ENCODE measurements around the gene GOLGA3.
"Not testable (repeated sequence)": the region's sequence is repeated elsewhere in the genome, so short reads cannot be mapped to it uniquely, and the experiment has no call there.

GOLGA3 gene

DNA sequence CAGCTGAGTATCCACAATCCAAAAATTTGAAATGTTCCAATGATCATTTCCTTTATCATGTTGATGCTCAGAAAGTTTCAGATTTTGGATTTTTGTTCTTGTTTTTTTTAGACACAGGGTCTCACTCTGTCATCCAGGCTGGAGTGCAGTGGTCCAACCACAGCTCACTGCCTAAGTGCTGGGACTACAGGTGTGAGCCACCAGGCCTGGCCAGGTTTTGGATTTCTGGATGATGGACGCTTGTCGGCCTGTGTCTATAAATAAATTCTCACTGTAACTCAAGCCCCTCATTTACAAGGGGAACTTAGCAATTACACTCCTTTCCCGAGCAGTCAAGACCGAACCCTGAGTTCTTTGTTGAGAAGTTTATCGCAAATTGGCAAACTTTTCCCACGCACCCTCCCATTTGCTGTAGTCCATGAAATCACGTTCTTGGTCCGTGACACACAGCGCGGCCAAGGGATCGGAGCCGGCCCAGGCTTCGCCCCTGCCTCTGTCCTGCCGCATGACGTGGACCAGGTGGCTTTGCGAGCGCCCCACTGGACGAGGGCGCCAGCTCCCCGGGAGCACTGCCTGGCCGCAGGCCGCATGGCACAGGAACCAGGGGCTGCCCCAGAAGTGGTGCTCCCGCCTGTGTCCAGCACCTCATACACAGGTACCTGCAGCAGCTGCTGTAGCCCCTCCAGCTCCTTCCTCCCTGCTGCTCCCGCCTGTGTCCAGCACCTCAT lies 53.0 kb downstream of the GOLGA3 start:
- no peak for DNase-seq

DNA sequence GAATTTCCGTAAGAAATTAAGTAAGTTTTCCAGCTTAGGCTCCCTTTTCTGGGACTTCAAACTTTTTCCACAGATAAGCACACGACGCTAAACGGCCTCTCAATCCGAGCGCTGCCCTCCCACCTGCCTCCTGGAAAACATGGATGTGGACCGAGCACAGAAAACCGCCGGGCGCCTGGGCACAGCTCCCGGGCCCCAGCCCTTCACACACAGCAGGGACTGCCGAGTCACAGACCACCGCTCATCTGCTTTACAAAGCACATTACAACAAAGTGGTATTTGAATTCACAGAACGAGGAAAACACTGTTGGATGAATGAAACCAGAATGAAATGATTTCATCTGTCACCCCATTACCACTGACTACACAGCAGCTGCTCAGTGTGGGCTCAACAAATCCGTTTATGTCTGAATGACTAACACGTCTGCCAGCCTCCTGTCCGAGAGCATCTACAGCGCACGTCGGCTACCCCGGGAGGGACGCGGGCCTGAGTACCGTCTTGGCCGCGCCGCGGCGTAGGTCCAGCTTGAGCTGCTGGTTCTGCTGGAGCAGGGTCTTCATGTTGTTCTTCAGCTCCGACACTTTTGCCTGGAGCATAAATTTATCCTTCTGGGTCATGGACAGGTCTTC lies 53.9 kb downstream of the GOLGA3 start:
- no peak for DNase-seq

DNA sequence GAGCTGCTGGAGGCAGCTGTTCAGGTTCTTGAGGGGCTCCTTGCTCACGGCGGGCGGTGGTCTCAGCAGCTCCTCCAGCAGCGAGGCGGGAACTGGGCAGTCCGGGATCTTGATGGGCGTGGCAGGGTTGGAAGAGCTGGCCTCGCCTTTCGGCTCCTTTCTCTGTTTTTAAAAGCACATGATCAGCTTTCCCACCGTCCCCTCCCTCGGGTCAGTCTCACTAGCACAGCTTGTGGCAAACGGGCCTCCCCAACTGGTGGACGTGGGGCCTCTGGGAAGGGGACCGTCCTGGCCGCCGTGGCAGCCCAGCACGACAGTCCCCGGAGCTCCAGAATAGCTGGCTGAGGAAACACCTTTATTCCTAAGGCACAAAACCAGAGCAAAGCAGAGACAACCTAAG lies 54.5 kb downstream of the GOLGA3 start:
- no peak for DNase-seq

DNA sequence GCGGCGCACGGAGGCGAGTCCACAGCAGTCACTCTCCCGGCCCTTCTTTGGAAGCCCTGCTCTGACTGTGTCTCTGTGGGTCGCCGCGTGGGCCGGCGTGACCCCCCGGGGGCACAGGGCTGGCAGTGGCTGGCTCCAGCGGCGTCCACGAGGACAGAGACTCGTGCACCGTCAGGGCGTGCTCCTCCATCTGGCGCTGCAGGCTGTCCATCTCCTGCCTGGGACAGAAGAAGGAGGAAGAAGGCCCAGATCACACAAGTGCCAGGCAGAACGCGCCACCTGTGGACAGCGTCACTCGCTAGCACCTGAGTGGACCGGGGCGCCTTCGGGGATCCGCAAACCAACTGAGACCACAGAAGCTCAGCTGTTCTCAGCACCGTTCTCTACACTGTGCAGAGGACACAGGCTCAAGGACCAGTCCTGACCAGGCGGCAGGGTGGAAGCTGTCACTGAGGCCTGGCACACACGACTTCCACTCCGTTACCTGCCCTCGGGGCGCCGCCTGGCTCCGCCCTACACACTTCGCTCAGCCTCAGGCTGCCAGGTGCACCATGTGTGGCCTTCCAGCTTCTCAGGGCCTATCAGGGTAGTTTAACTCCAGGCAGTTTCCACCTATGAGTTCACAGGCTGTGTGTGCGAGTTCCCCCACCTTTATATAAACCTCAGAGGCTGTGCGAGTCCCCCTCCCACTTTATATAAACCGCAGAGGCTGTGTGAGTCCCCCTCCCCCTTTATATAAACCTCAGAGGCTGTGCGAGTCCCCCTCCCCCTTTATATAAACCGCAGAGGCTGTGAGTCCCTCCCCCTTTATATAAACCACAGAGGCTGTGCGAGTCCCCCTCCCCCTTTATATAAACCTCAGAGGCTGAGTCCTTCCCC lies 55.4 kb downstream of the GOLGA3 start:
- DNase-seq = peak in 1 of 3 experiments; percentile 8

DNA sequence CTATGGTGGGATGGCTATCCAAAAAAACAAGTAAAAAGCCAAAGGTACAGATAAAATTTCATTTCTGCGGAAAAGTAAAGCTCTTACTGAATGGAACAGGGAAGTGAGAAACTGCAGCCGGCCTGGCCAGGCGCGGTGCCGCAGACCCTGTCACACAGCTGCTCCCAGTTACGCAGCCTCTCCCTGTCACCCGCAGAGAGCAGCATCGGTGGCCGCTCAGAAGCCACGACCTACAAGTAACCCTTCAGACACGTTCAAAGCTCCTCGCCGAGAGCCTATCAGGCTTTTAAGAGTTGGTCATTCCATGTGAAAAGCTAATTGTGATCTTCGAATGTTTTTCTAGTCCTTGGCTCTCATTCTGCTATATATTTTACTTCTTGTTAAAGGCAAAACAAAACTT lies 56.1 kb downstream of the GOLGA3 start:
- DNase-seq = no peak

DNA sequence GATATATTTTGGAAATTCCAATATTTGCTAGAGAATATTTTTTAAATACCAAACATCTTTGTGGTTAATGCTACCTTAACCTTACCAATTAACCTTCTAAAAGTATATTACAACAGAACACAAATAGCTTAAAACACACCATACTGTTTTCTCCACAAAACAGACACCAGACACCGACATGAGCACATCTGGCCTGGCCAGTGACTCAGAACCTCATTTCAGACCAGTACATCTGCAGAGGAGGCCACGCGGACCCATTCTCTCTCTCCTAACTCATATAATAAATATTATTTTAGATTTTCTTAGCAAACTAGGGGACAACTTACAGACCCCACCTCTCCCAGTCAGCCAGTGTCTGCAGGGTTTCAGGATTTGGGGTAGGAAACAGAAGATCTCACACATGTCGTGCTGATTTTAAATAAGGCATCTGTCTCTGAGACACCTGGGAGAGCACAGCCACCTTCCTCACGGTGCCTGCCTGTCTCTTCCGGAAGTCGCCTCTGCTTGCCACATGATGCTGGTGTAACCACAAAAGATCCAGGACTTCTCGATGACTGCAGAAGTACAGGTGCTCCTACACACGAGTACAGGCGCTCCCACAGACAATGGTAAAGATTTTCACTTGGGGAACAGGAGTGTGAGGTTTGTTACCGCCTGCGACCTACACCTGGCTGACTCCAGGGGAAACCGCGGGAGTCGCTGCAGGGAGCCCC lies 57.4 kb downstream of the GOLGA3 start:
- no peak for DNase-seq

DNA sequence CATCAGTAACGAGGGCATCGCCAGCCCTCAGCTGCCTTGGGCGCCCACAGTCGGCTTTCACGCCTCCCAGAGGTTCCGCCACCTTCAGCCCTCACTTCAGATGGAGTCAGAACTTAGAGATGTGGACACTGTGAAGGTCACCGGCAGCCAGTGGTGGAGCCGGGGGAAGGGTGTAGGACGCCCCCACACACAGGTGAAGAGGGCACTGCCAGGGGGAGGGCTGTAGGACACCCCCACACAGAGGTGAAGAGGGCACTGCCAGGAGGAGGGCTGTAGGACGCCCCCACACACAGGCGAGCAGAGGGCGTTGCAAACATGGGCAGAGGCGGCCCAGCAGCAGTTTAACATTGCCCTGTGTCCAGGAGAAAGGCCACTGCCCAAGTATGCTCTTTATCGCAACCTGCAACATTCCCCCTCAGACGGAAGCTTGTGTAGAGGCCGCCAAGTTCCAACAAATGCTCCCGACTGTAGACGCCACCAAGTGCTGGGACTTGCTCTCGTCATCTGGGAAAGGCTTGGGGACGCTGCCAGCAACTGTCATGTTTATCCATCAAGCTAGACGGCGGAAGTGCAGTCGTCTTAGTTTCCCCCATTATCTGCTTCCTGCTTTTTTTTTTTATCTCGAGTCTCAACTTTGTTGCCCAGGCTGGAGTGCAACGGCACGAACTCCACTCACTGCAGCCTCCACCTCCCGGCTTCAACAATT lies 62.1 kb downstream of the GOLGA3 start:
- no peak for DNase-seq

DNA sequence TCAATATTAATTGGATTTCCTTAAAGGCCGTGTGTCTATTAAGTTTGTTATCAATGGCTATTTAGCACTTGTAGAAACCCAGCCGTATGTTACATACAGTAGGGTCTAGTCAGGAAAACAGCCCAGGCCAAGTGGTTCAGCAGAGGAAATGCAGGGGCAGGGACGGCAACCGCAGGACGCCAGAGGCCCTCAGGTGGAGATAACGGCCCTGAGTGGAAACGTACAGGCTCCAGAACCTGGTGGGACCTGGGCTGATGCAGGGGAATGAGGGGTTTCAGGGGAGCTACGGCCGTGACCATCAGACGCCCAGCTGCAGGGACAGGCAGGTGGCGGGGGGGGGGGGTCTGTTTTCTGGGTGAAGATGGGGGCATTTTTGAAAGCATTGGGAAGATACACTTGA lies 63.3 kb downstream of the GOLGA3 start:
- DNase-seq = no peak

DNA sequence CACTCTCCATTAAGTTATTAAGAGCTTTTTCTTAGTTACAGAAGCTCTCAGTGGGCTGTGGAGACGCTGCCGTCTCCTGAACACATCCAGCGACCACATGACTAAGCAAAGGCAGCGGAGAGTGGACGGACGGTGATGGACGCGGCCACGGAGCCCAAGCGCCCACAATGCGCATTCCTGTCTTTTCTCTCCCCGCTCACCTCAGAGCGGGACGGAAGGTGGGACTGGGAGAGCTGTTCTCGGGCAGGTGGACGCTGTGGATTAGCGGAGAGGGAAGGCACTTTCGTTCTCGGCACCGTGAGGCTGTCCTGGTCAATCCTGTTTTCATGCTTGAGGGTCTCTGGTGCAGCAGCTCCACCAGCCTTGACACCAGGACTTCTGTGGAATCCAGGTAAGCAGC lies 64.4 kb downstream of the GOLGA3 start:
- DNase-seq = no peak

DNA sequence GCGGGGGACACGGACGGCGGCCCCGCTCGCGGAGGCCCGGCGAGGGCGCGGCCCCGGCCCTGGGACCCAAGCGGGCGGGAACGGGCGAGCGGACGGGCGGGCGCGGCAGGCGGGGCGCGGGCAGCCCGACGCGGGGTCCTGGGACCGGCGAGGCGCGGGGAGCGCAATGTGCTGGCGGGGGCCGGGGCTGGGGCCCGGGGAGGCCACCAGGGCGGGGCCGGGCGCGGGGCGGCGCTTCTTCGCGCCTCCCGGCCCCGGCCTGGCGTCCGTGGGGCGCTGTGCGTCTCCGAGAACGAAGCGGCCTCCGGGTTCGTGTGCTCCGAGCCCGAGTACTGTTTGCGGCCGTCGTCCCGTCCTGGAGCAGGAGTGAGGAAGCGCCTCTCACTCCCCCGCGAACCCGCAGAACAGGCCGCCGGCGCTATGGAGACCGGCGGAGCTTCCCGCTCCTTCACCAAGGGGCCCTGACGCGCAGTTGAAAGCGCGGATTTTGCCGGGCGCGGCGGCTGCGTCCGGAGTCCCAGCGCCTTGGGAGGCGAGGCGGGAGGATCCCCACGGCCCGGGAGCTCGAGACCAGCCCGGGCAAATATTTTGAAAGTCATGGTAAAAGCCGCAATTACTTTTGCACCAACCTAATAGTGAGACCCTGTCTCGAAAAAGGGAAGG lies 66.6 kb downstream of the GOLGA3 start:
- peak; percentile 90 to 92 (median 91) for DNase-seq

DNA sequence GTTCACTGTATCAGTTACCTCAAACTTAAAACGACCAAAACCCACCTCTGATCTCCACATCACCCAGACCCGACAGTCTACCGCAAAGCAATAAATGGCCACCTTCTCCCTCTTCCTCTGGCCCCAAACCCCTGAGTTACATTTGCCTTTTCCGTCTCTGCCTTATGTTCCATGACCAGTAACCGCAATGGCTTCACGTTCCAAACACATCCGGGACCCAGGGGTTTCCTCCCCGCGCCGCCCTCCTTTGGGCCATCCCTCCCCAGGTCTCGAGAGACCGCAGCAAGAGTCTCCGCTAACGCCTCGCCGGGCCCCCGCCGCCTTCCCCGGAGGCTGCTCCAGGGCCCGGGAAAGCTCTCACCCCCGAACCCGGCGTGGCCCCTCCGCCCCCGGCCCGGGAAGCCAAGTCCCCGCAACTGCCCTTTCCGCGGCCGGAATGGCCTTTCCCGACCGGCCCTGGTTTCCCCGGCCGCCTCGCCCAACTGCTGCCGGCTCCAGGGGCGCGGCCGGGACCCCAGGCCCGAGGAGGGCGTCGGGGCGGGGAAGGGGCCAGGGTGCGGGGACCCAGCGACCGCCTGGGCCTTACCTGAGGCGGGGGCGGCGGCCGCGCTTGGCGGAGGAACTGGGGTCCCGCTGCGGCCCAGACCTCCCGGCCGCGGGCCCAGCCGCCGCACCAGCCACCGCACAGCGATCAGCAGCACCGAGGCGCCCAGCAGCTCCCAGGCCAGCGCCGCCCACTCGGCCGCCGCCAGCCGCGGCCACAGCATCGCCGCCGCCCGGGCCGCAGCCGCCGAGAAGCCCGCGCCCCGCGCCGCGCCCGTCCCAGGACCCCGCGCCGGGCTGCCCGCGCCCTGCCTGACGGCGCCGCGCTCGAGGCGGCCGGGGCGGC lies 67.4 kb downstream of the GOLGA3 start, which contains the start of gene ANKLE2:
Gene ANKLE2 (minus strand): TSS at position 801 of the 889 bp plus-strand sequence. CDS start 34 bp downstream, at position 767.
- peak; percentile 58 to 71 (median 69) for DNase-seq

DNA sequence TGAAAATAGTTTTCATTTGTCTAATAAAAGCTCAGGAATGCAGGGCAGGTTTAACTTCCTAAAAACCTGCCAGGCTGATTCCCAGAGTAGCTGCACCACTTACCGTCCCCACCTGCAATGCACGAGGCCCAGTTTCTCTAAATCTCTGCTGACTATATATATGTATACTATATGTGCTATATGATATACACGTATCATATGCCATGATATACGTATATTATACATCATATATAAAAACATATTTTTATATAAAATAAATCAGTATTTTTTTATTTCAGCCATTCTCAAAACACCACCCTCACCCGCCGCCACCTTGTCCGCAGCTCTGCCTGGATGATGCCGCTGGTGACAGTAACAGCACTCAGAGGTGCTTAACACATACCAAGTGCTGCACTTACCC lies 69.3 kb downstream of the GOLGA3 start:
- DNase-seq = no peak

DNA sequence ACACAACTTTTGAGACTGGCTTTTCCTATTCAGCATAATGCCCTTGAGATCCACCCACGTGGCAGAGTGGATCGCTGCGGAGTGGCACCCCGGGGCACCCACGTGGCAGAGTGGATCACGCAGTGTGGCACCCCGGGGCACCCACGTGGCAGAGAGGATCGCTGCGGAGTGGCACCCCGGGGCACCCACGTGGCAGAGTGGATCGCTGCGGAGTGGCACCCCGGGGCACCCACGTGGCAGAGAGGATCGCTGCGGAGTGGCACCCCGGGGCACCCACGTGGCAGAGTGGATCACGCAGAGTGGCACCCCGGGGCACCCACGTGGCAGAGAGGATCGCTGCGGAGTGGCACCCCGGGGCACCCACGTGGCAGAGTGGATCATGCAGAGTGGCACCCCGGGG lies 69.8 kb downstream of the GOLGA3 start:
- DNase-seq = not testable (repeated sequence)

DNA sequence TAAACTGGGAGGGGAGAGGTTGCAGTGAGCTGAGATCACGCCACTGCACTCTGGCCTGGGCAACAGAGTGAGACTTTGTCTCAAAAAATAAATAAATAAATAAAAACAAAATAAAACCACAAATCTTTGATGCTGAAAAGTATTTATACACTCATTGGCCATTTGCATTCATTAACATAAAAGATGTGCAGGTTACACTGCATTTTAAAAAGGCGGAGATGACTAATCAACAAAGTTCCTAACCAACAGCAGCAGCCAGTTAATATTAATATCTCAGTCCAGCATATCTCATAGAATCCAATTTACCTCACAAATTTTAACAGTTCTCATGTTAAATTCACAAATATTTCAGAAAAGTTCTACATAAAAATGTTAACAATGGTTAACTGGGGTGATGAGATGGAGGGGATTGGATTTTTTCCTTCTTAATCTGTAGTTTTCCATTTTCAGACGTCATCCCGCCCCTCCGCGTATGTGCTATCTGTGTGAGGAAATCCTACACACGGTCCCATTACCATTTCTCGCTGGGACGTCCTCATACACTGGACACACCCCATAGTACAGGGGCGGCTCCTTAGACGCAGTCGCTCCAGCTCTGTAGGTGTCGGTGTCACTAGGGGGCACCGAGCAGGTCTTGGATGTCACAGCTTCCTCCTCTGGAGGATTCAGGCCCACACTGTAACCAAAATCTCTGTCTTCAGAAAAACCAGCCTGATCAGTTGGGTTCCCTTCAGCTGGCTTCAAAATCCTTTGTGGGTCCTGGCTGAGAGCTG lies 74.3 kb downstream of the GOLGA3 start:
- DNase-seq = no peak

DNA sequence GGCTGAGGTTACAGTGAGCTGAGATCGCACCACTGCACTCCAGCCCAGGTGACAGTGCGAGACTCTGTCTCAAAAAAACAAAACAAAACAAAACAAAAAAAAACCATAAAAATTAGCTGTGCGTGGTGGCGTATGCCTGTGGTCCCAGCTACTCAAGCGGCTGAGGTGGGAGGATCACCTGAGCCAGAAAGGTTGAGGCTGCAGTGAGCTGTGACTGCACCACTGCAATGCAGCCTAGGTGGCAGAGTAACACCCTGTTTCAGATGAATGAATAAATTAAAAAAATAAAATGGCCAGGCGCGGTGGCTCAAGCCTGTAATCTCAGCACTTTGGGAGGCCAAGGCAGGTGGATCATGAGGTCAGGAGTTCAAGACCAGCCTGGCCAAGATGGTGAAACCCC lies 75.0 kb downstream of the GOLGA3 start:
- not testable (repeated sequence) for DNase-seq

DNA sequence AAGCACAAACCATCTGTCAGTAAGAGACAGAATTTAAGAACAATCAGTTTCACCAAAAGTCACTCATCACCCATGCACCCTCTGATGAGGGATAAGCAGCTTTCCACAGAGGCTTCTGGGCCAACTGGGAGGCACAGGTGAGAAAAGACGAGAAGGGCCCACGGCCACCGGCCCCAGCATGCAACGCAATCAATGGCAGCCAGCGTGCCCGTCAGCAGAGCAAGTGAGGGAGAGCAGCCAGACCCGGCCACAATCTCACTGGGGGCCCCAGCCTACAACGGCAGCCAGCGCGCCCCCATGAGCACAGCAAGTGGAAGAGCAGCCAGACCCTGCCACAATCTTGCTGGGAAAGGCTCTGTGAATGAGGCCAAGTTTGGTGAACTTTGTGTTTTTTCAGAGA lies 80.3 kb downstream of the GOLGA3 start:
- no peak for DNase-seq

DNA sequence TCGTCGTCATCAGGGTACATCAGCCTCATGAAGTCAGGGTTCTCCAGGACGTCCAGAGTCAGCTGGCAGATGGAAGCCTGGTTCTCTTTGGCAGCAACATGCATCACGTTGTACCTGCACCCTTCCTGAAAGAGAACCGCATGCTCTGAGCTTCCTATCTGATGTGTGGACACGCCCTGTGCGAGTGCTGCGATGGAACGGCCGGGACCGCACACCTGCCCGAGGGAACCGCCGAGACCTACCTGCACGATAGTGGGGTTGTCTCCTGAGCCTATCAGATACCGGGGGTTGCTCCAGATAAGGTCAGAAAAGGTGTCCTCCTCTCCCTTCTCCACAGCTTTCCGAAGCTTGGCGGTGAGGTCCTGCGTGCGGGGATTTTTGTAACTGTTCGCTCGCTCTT lies 80.8 kb downstream of the GOLGA3 start:
- DNase-seq = no peak

DNA sequence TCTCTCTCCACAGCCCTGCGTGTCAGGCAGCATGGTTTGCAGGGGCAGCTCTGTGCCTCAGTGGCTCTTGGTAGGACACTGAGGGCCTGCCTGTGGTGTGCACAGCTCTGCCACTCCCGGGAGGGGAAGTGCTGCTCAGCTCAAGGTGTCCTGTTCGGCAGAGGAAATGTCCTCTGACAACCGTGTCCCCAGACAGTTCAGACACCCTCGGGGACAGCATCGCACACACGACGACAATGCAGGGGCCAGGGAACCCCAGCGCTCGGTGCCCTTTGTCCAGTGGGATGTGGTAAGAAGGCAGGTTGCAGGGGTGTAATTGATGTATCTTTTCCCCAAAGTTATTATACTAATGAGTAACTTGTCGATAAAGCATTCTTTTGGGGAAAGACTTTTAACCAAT lies 81.3 kb downstream of the GOLGA3 start:
- DNase-seq = no peak

DNA sequence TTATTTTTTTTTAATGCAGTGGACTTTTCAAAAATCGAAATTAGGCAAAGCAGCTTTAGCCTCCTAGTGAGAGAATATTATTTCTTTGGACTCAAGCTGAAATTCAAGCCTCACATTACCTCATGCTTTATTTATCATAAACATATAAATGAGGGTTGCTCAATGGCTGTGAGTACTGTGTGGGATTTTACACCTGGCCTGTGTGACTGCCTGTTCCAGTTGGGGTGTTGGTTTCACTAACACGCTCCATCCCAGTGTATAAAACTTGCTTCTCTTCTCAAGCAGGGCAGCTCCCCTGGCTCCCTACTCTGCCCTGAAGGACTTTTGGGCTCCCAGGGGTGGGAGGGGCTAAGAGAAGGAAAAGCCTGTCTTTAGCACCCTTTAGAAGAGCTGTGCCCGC lies 82.1 kb downstream of the GOLGA3 start:
- DNase-seq = no peak

DNA sequence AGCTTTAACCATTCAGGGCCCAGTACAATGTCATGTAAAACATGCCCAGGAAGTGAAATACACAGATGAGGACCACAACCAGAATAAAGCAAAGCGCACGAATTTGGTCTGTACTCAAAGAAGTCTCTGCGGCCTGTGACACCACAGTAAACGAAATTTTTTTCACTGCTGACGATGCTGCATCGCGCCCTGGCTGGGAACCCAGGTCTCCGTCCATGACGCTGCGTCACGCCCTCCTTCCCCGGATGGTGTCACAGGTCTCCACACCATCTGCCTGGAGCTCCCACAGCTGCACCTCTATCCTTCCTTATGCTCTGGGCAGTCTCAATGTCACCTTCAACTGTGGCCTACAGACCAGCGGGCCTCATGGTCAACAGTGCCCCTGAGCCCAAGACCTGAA lies 84.8 kb downstream of the GOLGA3 start:
- no peak for DNase-seq

Measured in NCI-H1417 (cell line).